OCI-LY7 (cell line): ENCODE results near the gene RNPEPL1.

Source experiments
- EZH2phosphoT487 ChIP-seq: fragments of 200-600 bp; sonication (generic); IDR thresholded peaks from 2 replicates; pipeline ENCODE4 v1.6.1; 2018; ENCODE audit warnings: low read depth, borderline replicate concordance, mild to moderate bottlenecking, mixed run types, antibody characterized with exemption, low read length, moderate library complexity, mixed read lengths
- TF ChIP-seq, protein P1 (sequence below): fragments of 200-600 bp; sonication (generic); conservative IDR thresholded peaks from 2 replicates; pipeline ENCODE4 v1.5.1; 2014; ENCODE audit warnings: mild to moderate bottlenecking, antibody characterized with exemption, low read length, moderate library complexity, mixed read lengths

DNA sequence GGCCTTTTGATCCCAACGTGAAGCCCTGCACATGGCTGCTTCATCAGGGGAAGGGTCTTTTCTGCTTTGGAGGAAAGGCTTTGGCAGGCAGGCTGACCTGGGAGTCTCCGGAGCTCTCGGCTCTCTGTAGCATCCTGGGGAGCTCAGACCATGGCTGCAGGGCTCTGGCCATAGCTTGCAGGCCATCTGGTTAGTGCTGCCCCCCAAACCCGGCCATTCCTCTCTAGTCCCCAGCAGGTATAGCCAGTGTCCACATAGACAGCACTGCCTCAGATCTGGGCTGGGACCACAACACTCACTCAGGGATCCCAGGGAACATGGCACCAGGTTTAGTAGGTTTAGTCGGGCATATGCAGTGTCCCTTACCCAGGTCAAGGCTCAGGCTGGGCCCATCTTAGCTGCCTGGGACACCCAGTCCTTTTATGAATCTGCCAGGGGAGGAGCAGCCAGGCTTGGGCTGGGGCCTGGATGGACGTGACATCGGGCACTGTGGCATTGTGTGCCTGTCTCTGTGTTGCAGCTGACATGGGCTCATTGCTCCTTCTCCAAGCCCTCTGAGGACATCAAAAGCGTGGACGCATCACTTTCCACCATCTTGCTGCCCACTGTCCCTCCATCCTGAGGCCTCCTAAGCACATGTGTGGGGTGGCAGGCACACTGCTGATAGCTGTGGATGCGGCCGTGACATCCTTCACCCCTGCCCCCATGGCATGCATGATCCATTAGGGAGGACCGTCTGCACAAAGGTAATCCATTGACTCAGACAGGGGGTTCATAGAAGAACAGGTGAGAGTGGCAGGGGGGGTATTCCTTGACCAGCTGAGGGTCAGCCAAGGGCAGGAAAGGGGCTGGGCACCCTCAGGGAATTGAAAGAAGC is 37.8 kb downstream of the RNPEPL1 start:
- TF ChIP-seq, protein P1, sequence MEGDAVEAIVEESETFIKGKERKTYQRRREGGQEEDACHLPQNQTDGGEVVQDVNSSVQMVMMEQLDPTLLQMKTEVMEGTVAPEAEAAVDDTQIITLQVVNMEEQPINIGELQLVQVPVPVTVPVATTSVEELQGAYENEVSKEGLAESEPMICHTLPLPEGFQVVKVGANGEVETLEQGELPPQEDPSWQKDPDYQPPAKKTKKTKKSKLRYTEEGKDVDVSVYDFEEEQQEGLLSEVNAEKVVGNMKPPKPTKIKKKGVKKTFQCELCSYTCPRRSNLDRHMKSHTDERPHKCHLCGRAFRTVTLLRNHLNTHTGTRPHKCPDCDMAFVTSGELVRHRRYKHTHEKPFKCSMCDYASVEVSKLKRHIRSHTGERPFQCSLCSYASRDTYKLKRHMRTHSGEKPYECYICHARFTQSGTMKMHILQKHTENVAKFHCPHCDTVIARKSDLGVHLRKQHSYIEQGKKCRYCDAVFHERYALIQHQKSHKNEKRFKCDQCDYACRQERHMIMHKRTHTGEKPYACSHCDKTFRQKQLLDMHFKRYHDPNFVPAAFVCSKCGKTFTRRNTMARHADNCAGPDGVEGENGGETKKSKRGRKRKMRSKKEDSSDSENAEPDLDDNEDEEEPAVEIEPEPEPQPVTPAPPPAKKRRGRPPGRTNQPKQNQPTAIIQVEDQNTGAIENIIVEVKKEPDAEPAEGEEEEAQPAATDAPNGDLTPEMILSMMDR: no peak
- TF ChIP-seq EZH2phosphoT487: no peak
